GM10266 (cell line): Measurements from ENCODE around the gene MED13.

ENCODE experiments used
- DNase-seq: peaks from one replicate; pipeline ENCODE4 v3.0.0; 2012; ENCODE audit errors: extremely low spot score
- CTCF ChIP-seq: IDR thresholded peaks from 2 replicates; pipeline ENCODE4 v1.5.1; 2012; ENCODE audit warnings: mild to moderate bottlenecking, low read depth; ENCODE audit not compliant: control insufficient read depth, insufficient read depth; ENCODE audit errors: missing control alignments

The MED13 gene

GRCh38 chr17:62064791-62065563, at the start of gene MED13:
Gene MED13, minus strand, starts transcription at chr17:62065278. Its CDS starts 73 bp downstream, at chr17:62065205.
- peak; percentile 72 for DNase-seq
- no peak for TF ChIP-seq CTCF

- DNase-seq: no peak
- TF ChIP-seq CTCF: no peak
Measured at GRCh38 chr17:62112229-62112628, 47.2 kb upstream of the MED13 start.

DNA sequence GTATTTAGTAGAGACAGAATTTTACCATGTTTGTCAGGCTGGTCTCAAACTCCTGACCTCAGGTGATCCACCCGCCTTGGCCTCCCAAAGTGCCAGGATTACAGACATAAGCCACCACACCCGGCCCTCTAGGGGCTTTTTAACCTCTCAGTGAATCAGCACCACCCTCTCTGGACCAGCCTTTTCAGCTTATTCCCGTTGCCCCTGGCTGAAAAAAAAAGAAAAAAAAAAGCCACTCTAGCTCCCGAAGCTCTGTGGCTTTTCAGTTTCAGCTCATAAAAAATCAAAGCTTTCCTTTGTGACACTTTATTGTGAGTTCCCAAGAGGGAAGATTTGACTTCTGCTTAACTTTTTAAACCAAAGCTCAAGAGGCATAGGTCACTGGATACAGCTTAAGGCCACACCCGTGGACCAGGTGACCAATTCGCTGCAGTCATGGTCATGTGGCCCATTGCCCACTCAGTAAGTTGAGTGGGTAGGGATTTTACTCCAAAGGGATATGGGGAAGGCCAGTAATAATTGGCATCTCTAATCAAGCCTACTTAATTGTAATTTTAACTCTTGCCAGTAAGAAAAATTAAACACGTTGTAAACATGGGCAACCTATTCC, 46.6 kb upstream of the MED13 start:
- DNase-seq: no peak
- no peak for TF ChIP-seq CTCF

GRCh38 chr17:62110923-62111484, 45.9 kb upstream of the MED13 start:
- no peak for TF ChIP-seq CTCF
- DNase-seq: no peak

- no peak for TF ChIP-seq CTCF
- DNase-seq: no peak
Measured at GRCh38 chr17:62109924-62110323, 44.8 kb upstream of the MED13 start.

DNA sequence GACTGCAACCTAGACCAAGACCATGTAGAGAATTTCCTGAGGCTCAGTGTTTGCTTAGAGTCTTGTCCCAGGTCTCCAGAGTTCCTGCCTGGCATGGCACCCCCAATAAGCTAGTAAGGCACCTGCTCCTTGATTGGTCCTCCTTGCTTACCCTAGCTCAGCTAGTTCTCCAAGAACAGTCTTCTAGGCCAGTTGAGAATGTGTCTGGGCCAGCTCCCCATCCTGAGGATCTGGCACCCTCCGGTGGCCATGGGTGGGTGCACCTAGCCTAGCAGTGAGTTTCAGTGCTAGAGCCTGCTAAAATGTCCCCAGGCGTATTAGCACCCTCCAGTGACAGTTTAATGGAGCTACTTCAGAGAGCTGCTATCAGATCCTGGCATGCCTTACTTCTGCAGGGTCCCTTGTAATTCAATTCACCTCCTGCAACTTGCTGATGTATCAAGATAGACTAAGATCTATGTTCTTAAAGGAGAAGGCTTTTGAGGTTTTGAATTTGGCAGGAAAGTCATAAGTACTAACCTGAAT, 44.4 kb upstream of the MED13 start:
- TF ChIP-seq CTCF: peak; percentile 98
- peak; percentile 78 for DNase-seq
